Bronchial epithelial cell (primary cell): ENCODE results near the gene POU2F3. TPM values are rescaled to one million over a fixed set of nuclear protein-coding genes. Genes with fewer than 3 reads are reported as not detected.
A peak's percentile ranks its signal among the peaks of the same experiment; 100 is the strongest.

Source experiments
- DNase-seq: peaks from one replicate; pipeline ENCODE4 v3.0.0-alpha.2; 2010; ENCODE audit warnings: low read depth
- FAIRE-seq: peaks from 2 replicates; lab custom pipeline; 2011; peaks lifted over from hg19 to GRCh38; lab: Jason Lieb, UNC
- H3K27me3 ChIP-seq: 2 replicates; pipeline ENCODE4 v1.5.1; 2011; ENCODE audit warnings: low read length; ENCODE audit not compliant: control insufficient read depth, insufficient read depth
- H3K36me3 ChIP-seq: 2 replicates; pipeline ENCODE4 v1.5.1; 2011; ENCODE audit warnings: low read length; ENCODE audit not compliant: control insufficient read depth, insufficient read depth
- H3K4me3 ChIP-seq: 2 replicates; pipeline ENCODE4 v1.5.1; 2011; ENCODE audit warnings: mild to moderate bottlenecking, low read depth, low read length, control low read depth
- CTCF ChIP-seq: IDR thresholded peaks from 2 replicates; pipeline ENCODE4 v1.5.1; 2011; ENCODE audit warnings: mild to moderate bottlenecking, moderate library complexity, low read length, control low read depth, inconsistent platforms; ENCODE audit not compliant: insufficient read depth, severe bottlenecking
- total RNA-seq: library from RNA; depleted of rRNA; stranded (reverse); fragments of >200 nt; gene quantifications from 2 replicates; pipeline ENCODE4 v1.2.1, GENCODE V29; 2014

The POU2F3 gene
- total RNA-seq, 1 donor from 2014 or later, result not detected

- DNase-seq (no peak), FAIRE-seq (no peak)
- peaks cover 25% of the 10 kb centered on the region for H3K27me3 ChIP-seq
- no peak overlapping the region for H3K4me3 ChIP-seq
- no peak for TF ChIP-seq CTCF
- no peaks in the 10 kb centered on the region for H3K36me3 ChIP-seq
These were observed 15.6 kb downstream of the POU2F3 start for GRCh38 chr11:120255519-120255866.

- TF ChIP-seq CTCF, result no peak
- H3K4me3 ChIP-seq, result no peak overlapping the region
- FAIRE-seq (no peak), DNase-seq (no peak)
- peaks cover 25% of the 10 kb centered on the region for H3K27me3 ChIP-seq
- H3K36me3 ChIP-seq, result no peaks in the 10 kb centered on the region
These were observed 16.2 kb downstream of the POU2F3 start for GRCh38 chr11:120256178-120256577.

DNA sequence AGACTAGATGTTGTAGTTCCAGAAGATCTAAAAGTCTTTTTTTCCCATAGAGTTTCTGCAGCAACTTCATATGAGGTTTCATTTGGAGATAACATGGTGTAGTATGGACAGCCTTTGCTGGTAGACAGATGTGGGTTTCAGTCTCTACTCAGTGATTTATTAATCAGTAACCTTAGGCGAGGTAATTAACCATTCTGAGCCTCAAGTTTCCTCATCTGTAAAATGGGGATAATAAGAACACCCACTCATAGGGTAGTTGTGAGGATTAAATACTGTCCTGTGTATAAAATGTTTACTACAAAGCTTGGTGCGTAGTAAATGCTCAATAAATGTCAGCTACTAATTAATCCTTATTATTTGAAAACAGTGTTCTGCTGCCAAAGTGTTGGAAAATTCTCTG lies 16.8 kb downstream of the POU2F3 start:
- H3K27me3 ChIP-seq, result peaks cover 28% of the 10 kb centered on the region
- no peak overlapping the region for H3K4me3 ChIP-seq
- DNase-seq, result no peak
- TF ChIP-seq CTCF, result no peak
- no peak for FAIRE-seq
- no peaks in the 10 kb centered on the region for H3K36me3 ChIP-seq

DNA sequence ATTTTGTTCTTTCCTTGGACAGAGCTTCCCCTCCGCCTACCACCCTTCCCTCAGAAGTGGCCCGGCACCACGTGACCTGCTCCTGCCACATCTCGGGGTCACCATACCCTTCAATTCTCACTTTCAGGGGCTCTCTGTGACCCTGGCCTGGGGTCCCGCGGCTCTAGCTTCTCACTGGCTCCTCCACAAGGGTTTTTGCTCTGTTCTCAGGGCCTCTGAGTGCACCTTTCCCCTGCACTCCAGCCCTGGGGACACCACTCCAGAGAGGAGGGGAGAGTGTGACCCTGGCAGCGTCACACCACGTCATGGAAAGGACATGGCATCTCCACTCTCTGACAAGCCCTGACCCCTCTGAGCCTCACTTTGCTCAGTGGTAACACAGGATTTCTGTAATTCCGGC lies 17.4 kb downstream of the POU2F3 start:
- DNase-seq, result no peak
- H3K36me3 ChIP-seq, result no peaks in the 10 kb centered on the region
- no peak overlapping the region for H3K4me3 ChIP-seq
- H3K27me3 ChIP-seq, result peaks cover 28% of the 10 kb centered on the region
- no peak for FAIRE-seq
- TF ChIP-seq CTCF, result no peak

DNA sequence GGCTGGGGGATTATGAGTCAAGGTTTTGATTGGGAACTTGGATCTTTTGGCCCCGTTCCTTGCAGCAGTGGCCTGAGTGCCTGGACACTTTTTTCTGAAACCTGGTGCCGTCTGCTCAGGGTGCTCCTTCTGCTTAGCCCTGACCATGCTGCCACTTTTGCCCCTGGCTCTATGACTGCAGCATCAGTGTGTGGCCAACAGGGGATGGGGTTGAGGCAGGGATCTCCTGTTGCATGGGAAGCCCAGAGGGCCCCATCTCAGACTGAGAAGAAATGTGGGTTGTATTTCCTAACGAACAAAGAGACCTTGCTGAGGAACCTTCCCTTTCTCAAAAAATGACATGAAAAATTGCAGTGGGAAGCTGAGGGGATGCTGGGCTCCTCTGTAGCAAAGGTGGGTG lies 18.7 kb downstream of the POU2F3 start:
- no peak for TF ChIP-seq CTCF
- DNase-seq, result no peak
- Histone ChIP-seq H3K4me3 (no peak overlapping the region), H3K36me3 (no peaks in the 10 kb centered on the region), H3K27me3 (peaks cover 26% of the 10 kb centered on the region)
- FAIRE-seq, result no peak

DNA sequence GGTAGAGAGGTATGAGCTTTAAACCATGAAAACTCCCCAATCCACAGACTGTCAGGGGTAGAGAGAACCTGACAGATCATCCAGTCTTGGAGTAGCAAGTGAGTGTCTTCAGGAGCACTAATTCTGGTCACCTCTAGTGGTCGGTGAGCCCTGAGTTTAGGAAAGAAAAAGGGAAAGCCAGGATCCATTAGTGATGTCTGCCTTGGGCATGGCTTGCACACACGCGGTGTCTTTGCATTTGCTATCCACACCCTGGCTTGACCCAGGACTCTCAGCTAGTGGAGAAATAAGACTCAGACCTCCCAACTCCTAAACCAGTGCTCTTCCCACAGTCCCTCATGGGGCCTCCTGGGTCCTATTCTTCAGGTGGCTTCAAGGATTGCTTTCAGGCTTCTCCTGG lies 19.3 kb downstream of the POU2F3 start:
- no peaks in the 10 kb centered on the region for H3K36me3 ChIP-seq
- no peak overlapping the region for H3K4me3 ChIP-seq
- DNase-seq, result no peak
- FAIRE-seq, result peak; percentile 23
- peaks cover 26% of the 10 kb centered on the region for H3K27me3 ChIP-seq
- no peak for TF ChIP-seq CTCF
